Measurements from ENCODE around the gene PLP1. TPM values are rescaled to one million over a fixed set of nuclear protein-coding genes. Genes with fewer than 3 reads are reported as not detected.

The PLP1 gene
- total and polyA plus RNA-seq, 4 experiments from 2014 or later: not detected

DNA sequence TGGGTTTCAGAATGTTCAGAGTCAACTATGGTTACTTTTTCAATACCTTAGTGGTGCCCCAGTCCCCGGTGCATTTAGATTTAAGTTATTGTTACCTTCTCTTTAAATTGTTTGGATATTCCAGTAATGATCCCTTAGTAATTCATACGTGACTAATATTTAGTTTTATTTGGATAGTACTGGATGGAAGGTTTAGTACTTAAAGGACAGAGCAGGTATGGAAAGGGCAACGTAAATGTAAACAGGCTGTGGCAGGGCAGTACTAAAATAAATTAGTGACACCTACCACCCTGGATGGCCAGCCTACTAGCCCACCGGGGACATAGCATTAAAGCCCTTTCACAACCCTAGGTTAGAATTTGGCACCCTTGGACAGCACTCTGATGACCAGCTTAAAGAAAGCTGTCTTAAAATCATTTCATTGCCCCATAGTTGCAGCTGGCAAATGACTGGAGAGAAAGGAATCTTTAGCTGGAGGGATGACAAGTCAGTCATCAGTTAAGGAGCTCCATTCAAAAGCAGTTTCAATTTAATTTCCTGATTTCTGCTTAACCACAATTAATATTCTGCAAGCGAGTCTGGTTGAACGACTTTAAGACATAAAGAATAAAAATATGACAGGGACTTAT lies 16.4 kb downstream of the PLP1 start:
- Histone ChIP-seq H3K4me1 (ENCODE audit: insufficient read depth, low read length) (no peaks in the 10 kb centered on the region), H3K9me3 (ENCODE audit: control insufficient read depth in 1 of 2, low read length in 2 of 2) (no peaks in the 10 kb centered on the region), H3K27me3 (ENCODE audit: insufficient read depth, low read length) (no peaks in the 10 kb centered on the region), H3K36me3 (ENCODE audit: insufficient read depth, low read length) (no peaks in the 10 kb centered on the region), H3K27ac (ENCODE audit: low read depth, low read length) (no peak overlapping the region), H3K4me3 (ENCODE audit: low read length in 2 of 2) (no peak overlapping the region)
- Mint-ChIP-seq H3K4me3 (no peak overlapping the region), H3K27ac (no peak overlapping the region), H3K27me3 (peaks cover 0 to 6% of the 10 kb centered on the region in 2 donors), H3K9me3 (no peaks in the 10 kb centered on the region), H3K36me3 (no peaks in the 10 kb centered on the region), H3K4me1 (no peaks in the 10 kb centered on the region)
- CTCF ChIA-PET (ENCODE audit: partially characterized antibody): no interaction called here
- intact Hi-C loops (cut with micrococcal nuclease): no loop called here
- POLR2A ChIA-PET (ENCODE audit: partially characterized antibody): no interaction called here
- DNase-seq: no peak

DNA sequence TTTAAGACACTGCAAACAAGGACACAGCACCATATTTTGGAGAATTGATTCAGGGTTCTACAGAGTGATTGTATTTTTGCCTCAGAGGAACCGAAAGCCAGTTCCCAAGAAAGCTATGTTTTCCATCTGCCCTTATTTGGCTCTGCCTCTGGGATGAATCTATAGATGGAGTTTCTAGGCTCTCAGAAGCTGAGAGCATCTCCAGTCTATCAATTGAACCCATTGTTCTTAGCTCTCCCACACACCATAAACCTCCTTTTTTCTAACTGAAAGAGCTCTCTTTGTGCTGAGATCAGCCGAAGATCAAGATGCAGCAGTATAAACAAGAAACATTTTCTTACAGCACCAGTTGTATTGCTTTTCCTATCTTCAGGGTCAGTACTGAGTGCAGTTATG lies 16.9 kb downstream of the PLP1 start:
- intact Hi-C loops (cut with micrococcal nuclease): no loop called here
- H3K36me3 ChIP-seq (ENCODE audit: insufficient read depth, low read length): no peaks in the 10 kb centered on the region
- Mint-ChIP-seq H3K4me1 (no peaks in the 10 kb centered on the region), H3K9me3 (no peaks in the 10 kb centered on the region), H3K36me3 (no peaks in the 10 kb centered on the region), H3K4me3 (no peak overlapping the region), H3K27ac (no peak overlapping the region), H3K27me3 (peaks cover 0 to 6% of the 10 kb centered on the region in 2 donors)
- no peak overlapping the region for H3K4me3 ChIP-seq (ENCODE audit: low read length in 2 of 2)
- no peaks in the 10 kb centered on the region for H3K27me3 ChIP-seq (ENCODE audit: insufficient read depth, low read length)
- no peaks in the 10 kb centered on the region for H3K4me1 ChIP-seq (ENCODE audit: insufficient read depth, low read length)
- H3K9me3 ChIP-seq (ENCODE audit: control insufficient read depth in 1 of 2, low read length in 2 of 2): no peaks in the 10 kb centered on the region
- H3K27ac ChIP-seq (ENCODE audit: low read depth, low read length): no peak overlapping the region
- DNase-seq: no peak
- ChIA-PET POLR2A (ENCODE audit: partially characterized antibody) (no interaction called here), CTCF (ENCODE audit: partially characterized antibody) (no interaction called here)

DNA sequence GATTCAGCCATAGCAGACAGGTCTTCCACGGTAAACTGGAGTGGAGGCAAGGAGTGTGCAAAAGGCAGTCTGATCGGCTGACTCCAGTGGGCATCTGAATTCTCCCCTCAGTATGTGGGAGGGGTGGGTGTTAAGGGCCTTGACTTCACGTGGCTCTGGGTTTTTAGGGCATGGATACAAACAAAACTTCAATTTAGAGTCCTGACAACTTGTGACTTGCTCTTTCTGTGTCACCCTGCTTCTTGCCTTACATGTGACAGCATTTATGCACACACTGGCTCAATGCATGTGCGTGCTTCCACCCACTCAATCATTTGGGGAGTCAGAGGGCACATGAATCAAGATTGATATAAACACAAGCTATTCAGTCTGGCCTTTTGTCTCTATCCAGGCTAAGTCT lies 17.5 kb downstream of the PLP1 start:
- peaks cover 0 to 6% of the 10 kb centered on the region in 2 donors for H3K27me3 Mint-ChIP-seq
- ChIA-PET POLR2A (ENCODE audit: partially characterized antibody) (no interaction called here), CTCF (ENCODE audit: partially characterized antibody) (no interaction called here)
- intact Hi-C loops (cut with micrococcal nuclease): no loop called here
- Histone ChIP-seq H3K27me3 (ENCODE audit: insufficient read depth, low read length) (no peaks in the 10 kb centered on the region), H3K4me3 (ENCODE audit: low read length in 2 of 2) (no peak overlapping the region), H3K27ac (ENCODE audit: low read depth, low read length) (no peak overlapping the region), H3K4me1 (ENCODE audit: insufficient read depth, low read length) (no peaks in the 10 kb centered on the region), H3K9me3 (ENCODE audit: control insufficient read depth in 1 of 2, low read length in 2 of 2) (no peaks in the 10 kb centered on the region), H3K36me3 (ENCODE audit: insufficient read depth, low read length) (no peaks in the 10 kb centered on the region)
- no peaks in the 10 kb centered on the region for H3K9me3 Mint-ChIP-seq
- no peaks in the 10 kb centered on the region for H3K36me3 Mint-ChIP-seq
- H3K4me3 Mint-ChIP-seq: no peak overlapping the region
- no peaks in the 10 kb centered on the region for H3K4me1 Mint-ChIP-seq
- DNase-seq: no peak
- no peak overlapping the region for H3K27ac Mint-ChIP-seq

DNA sequence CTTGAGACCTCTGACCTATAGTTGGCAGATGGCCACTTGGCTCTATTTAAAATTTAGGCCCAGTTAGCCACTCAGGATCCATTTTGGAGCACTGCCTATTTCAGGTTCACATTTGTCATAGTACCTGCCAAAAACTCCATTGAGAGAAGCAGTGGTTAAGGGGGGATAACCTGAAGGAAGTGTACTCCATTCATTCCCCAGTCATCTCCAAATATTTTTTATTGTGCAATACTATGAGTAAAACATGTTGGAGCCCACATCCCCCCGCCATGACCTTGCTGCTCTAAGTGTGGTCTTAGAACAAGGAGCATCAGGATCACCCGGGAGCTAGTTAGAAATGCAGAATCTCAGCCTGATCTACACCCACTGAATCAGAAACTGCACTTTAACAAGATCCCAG lies 21.1 kb downstream of the PLP1 start:
- no peaks in the 10 kb centered on the region for H3K9me3 Mint-ChIP-seq
- no peak overlapping the region for H3K27ac Mint-ChIP-seq
- H3K9me3 ChIP-seq (ENCODE audit: control insufficient read depth in 1 of 2, low read length in 2 of 2): no peaks in the 10 kb centered on the region
- no peaks in the 10 kb centered on the region for H3K36me3 Mint-ChIP-seq
- H3K4me1 Mint-ChIP-seq: no peaks in the 10 kb centered on the region
- no peak overlapping the region for H3K27ac ChIP-seq (ENCODE audit: low read depth, low read length)
- no peak overlapping the region for H3K4me3 Mint-ChIP-seq
- POLR2A ChIA-PET (ENCODE audit: partially characterized antibody): no interaction called here
- H3K27me3 ChIP-seq (ENCODE audit: insufficient read depth, low read length): no peaks in the 10 kb centered on the region
- no peak for DNase-seq
- intact Hi-C loops (cut with micrococcal nuclease): no loop called here
- no peaks in the 10 kb centered on the region for H3K36me3 ChIP-seq (ENCODE audit: insufficient read depth, low read length)
- no peak overlapping the region for H3K4me3 ChIP-seq (ENCODE audit: low read length in 2 of 2)
- no peaks in the 10 kb centered on the region for H3K4me1 ChIP-seq (ENCODE audit: insufficient read depth, low read length)
- H3K27me3 Mint-ChIP-seq: peaks cover 0 to 6% of the 10 kb centered on the region in 2 donors
- CTCF ChIA-PET (ENCODE audit: partially characterized antibody): no interaction called here

DNA sequence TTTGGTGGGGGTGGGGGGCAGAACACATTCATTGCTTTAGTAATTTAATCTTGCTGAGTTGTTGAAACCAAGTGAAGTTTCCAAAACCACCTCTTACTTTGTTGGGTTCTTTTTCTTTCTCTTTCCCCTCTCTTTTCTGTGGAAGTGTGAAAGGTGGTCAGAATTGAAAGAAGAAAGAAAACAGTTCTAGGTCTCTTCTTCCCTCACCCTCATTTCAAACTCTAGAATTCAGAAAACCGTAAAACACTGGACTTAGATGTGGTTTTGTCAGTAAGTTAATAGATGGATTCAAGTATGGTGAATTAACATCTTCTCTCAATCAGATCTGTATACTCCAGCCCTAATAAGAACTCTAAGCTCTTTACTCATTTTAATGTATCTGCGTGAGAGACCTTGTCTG lies 23.7 kb downstream of the PLP1 start:
- H3K4me1 ChIP-seq (ENCODE audit: insufficient read depth, low read length): no peaks in the 10 kb centered on the region
- H3K36me3 ChIP-seq (ENCODE audit: insufficient read depth, low read length): no peaks in the 10 kb centered on the region
- no peaks in the 10 kb centered on the region for H3K36me3 Mint-ChIP-seq
- H3K4me3 Mint-ChIP-seq: no peak overlapping the region
- no peaks in the 10 kb centered on the region for H3K9me3 ChIP-seq (ENCODE audit: control insufficient read depth in 1 of 2, low read length in 2 of 2)
- ChIA-PET POLR2A (ENCODE audit: partially characterized antibody) (no interaction called here), CTCF (ENCODE audit: partially characterized antibody) (no interaction called here)
- no peak for DNase-seq
- H3K4me1 Mint-ChIP-seq: no peaks in the 10 kb centered on the region
- H3K4me3 ChIP-seq (ENCODE audit: low read length in 2 of 2): no peak overlapping the region
- no peak overlapping the region for H3K27ac ChIP-seq (ENCODE audit: low read depth, low read length)
- no peaks in the 10 kb centered on the region for H3K27me3 ChIP-seq (ENCODE audit: insufficient read depth, low read length)
- intact Hi-C loops (cut with micrococcal nuclease): no loop called here
- no peaks in the 10 kb centered on the region for H3K27me3 Mint-ChIP-seq
- no peaks in the 10 kb centered on the region for H3K9me3 Mint-ChIP-seq
- no peak overlapping the region for H3K27ac Mint-ChIP-seq

DNA sequence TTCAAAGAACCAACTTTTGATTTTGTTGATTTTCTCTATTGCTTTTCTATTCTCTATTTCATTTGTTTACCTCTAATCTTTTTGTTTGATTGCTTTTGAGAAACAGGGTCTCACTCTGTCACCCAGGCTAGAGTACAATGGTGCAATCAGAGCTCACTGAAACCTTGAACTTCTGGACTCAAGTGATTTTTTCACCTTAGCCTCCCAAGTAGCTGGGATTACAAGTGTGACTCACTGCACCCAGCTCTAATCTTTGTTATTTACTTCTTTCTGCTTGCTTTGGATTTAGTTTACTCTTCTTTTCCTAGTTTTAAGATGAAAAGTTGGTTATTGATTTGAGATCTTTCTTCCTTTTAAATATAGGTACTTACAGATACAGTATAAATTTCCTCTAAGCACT lies 29.2 kb downstream of the PLP1 start:
- peaks cover 0 to 1% of the 10 kb centered on the region in 2 donors for H3K27me3 Mint-ChIP-seq
- ChIA-PET CTCF (ENCODE audit: partially characterized antibody) (no interaction called here), POLR2A (ENCODE audit: partially characterized antibody) (no interaction called here)
- no peak overlapping the region for H3K4me3 Mint-ChIP-seq
- no peaks in the 10 kb centered on the region for H3K4me1 ChIP-seq (ENCODE audit: insufficient read depth, low read length)
- H3K9me3 ChIP-seq (ENCODE audit: control insufficient read depth in 1 of 2, low read length in 2 of 2): no peaks in the 10 kb centered on the region
- H3K4me3 ChIP-seq (ENCODE audit: low read length in 2 of 2): no peak overlapping the region
- H3K27me3 ChIP-seq (ENCODE audit: insufficient read depth, low read length): no peaks in the 10 kb centered on the region
- DNase-seq: no peak
- no peak overlapping the region for H3K27ac Mint-ChIP-seq
- no peaks in the 10 kb centered on the region for H3K4me1 Mint-ChIP-seq
- H3K36me3 ChIP-seq (ENCODE audit: insufficient read depth, low read length): no peaks in the 10 kb centered on the region
- H3K9me3 Mint-ChIP-seq: no peaks in the 10 kb centered on the region
- intact Hi-C loops (cut with micrococcal nuclease): no loop called here
- no peaks in the 10 kb centered on the region for H3K36me3 Mint-ChIP-seq
- H3K27ac ChIP-seq (ENCODE audit: low read depth, low read length): no peak overlapping the region

DNA sequence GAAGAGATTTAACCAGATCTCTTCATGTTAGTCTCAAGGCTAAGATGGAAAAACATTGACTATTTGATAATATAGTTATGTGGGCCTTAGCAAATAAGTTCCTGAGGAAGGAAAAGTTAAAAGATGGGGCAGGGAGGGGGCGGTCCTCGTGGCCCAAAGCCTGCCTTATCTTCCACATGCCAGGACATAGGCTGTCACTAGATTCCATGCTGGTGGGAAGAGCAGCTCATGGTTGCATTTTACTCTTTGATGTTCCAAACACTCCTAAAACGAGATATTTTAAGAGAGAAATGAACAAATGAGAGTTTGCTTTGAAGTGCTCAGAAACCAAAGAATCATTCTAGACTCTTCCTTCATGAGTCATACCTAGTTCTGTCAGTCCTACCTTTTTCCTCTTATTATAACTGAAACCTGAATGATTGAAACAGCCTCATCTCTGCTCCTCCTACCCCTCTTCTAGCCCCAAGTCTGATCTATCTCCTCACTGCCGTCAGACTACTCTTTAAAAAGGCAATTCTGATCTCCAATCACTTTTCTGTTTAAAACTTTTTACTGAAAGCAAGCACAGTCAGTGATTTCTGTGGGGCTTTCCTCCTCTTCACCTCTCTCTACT lies 30.3 kb downstream of the PLP1 start:
- Histone ChIP-seq H3K27ac (ENCODE audit: low read depth, low read length) (no peak overlapping the region), H3K27me3 (ENCODE audit: insufficient read depth, low read length) (no peaks in the 10 kb centered on the region), H3K36me3 (ENCODE audit: insufficient read depth, low read length) (no peaks in the 10 kb centered on the region), H3K4me3 (ENCODE audit: low read length in 2 of 2) (no peak overlapping the region), H3K9me3 (ENCODE audit: control insufficient read depth in 1 of 2, low read length in 2 of 2) (no peaks in the 10 kb centered on the region), H3K4me1 (ENCODE audit: insufficient read depth, low read length) (no peaks in the 10 kb centered on the region)
- intact Hi-C loops (cut with micrococcal nuclease): no loop called here
- Mint-ChIP-seq H3K4me3 (no peak overlapping the region), H3K27ac (no peak overlapping the region), H3K36me3 (no peaks in the 10 kb centered on the region), H3K9me3 (no peaks in the 10 kb centered on the region), H3K4me1 (no peaks in the 10 kb centered on the region), H3K27me3 (peaks cover 0 to 3% of the 10 kb centered on the region in 2 donors)
- ChIA-PET CTCF (ENCODE audit: partially characterized antibody) (interaction anchor here (1.1 kb wide), 1 partner anchor 38 kb away, joined by 3 read pairs; no protein-coding TSS in a partner anchor), POLR2A (ENCODE audit: partially characterized antibody) (no interaction called here)
- DNase-seq: no peak

Measured in CD4-positive, alpha-beta memory T cell (primary cell).